NOMO-1 treated with DMSO at 0.1 percent for 48 hours (cell line): ENCODE results near the gene MIPOL1.
A peak's percentile ranks its signal among the peaks of the same experiment; 100 is the strongest.

ENCODE experiments used
- DNase-seq: peaks from one replicate; lab custom pipeline; 2025; ENCODE audit not compliant: unreplicated experiment; lab: John Stamatoyannopoulos, UW

Gene MIPOL1

DNA sequence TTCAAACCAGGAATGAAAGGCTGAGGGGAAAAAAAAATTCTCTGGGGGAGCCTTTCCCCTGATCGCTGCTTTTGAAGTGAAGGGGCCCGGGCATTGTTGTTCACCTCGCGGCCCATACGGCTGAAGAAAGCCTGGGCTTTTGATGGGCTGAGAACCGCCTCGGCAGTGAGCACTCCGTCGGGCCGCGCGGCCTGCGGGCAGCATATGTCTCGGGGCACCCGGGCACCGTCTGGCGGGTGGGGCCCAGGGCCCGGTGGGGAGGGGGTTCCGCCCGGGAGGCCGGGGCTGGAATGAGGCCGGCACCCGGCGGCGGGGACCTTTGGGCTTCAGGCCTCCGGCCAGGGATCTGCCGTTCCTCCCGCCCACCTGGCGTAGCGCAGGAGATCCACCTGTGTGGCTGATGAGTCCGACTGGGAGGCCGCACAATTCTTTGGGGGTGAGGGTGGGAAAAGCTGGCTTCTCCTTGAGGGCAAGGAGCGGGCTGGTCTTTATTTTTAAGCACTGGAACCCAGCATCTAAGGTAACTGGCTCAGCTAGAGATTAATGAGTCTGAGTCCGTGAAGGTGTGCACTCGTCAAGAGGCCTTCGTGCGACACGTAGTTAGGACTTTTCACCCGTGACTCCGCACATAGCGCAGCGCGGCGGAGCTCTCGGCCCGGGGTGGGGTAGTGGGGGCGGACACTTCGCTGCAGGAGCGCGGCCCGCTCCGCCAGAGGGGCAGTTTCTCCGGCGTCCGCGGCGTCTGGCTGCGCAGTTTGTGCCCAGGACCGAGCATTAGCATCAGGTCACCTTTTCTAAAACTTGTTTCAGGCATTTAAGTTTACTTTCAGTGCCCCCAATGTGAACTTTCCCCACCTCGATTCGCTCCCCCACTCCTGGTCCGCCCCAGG, 386.7 kb downstream of the MIPOL1 start:
- no peak for DNase-seq

DNA sequence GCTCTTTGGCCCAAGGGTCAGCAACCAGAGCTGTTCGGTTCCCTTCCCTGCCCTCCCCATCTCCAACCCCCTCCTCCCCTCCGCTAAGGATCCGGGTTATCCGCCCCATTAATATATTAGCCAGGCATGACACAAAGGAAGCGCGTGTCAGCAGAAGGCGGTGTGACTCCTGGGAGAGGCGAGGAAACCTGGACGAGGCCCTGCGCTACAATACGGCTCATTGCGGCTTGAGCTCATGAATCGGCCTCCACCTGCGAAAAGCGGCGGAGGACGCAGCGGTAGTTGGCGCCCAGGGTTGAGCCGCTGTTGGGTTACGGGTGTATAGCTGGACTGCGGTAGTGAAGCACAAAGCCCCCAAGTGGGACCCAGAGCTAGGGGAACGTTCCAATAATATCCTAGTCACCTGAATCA, 387.4 kb downstream of the MIPOL1 start:
- DNase-seq: no peak

GRCh38 chr14:37585971-37586796, 388.4 kb downstream of the MIPOL1 start:
- DNase-seq: no peak

DNA sequence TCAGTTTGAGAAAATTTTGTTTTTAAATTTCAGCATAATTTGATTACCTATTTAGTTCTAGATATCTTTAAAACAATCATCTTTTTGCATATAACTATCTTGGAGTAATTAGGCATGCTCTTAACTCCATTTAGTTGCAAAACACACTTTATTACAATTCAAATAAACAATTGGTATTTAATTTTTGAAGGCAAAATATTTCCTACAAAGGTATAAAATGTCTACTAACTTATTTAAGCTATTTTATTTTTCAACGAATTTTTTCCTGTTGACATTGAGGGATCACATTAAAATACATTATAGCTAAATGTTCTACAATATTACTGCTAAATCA, 389.0 kb downstream of the MIPOL1 start:
- no peak for DNase-seq

DNA sequence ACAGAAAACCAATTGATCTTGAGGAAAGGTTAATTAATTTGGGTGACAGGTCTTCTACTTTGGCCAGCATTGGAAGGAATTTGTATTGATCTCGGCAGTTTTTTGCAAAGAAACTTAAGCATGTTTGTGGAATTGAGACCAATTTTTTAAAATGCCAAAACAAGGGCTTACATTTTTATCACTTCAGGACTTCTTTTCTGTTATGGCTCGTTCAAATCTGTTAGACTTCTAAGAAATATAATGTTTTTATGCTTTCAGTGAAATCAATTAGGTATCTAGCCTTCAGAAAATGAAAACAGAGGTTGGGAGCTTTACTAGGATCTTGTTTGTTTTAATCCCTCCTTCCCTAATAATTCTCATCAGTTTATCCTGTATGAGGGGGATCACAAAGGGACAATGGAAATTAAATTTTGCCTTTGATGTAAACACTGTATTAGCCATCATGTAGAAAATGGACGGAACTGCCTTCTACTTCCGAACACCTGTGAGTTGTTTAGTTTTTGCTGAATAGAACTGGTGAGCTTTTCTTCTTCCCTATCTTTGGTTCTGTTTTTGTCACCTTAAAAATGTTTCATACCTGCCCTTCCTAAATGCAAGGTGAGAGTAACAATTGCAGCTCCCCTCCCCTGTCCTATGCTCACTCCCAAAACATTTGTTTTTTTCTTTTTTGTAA, 389.5 kb downstream of the MIPOL1 start:
- no peak for DNase-seq

DNA sequence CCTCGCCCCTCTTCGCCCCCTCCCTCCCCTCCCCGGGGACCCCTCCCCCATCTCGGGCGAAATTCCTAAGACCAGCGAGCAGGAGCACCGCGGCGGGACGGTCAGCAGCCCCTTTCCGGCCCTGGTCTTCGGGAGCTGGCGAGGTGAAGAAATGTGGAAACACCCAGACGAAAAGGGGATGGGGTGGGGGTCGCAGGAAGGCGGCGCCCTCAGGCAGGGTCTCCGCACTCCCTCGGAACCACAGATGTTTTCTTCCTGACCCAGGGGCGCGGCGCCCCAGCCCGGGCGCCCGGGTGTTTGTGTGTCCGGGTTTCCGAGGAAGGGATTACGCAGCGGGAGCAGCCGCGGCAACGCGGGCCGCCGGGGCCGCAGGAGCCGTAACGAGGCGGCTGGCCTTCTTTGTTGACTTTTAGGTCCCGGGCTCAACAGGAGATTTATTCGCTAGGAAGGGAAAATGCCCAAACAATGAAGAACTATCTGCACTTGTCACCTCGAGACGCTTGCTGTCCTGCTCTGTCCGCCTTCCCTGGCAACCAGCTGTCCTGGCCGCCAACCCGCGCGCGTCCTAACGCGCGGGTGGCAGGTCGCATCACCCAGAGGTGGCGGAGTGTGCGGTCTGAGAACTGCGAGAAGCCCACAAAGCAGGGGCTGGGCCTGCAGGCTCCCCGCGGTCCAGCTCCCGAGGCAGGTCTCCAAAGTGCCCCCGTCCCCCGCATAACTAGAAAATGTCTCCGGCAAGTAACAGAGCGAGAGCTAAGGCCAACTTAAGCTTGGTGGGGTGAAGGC, 390.3 kb downstream of the MIPOL1 start:
- DNase-seq: no peak

- DNase-seq: no peak
These were observed 390.9 kb downstream of the MIPOL1 start for GRCh38 chr14:37588667-37588955.

- DNase-seq: no peak
These were observed 391.4 kb downstream of the MIPOL1 start for GRCh38 chr14:37588956-37589714.

DNA sequence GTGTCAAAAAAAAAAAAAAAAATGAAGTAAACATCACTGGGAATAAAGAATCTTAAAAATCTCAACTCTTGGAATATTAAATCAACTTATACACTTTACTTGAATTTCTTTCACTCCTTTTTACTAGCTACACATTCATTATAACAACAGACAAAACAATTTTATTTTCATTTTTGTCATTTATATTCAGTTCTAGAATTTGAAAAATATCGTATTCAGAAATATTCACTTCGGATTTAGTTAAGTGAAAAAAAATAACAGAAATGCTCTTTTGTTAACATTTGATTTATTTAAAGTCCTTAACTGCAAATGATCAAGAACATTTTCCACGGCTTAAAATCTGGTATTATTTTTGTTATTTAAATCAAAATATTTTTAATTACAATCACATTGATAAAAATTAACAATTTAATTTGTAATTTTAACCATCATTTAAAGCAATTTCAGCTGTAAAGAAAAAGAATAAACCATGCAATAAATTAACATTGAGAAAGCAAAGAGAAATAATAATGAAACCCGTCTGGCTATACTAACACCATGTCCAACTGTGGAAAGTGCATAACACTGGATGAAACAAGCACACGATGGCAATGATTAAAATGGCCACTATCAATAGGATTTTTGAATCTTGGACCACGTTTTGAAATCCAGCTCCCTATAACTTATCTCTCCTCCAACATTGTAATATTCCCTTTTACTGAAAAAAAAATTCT, 392.1 kb downstream of the MIPOL1 start:
- no peak for DNase-seq

DNA sequence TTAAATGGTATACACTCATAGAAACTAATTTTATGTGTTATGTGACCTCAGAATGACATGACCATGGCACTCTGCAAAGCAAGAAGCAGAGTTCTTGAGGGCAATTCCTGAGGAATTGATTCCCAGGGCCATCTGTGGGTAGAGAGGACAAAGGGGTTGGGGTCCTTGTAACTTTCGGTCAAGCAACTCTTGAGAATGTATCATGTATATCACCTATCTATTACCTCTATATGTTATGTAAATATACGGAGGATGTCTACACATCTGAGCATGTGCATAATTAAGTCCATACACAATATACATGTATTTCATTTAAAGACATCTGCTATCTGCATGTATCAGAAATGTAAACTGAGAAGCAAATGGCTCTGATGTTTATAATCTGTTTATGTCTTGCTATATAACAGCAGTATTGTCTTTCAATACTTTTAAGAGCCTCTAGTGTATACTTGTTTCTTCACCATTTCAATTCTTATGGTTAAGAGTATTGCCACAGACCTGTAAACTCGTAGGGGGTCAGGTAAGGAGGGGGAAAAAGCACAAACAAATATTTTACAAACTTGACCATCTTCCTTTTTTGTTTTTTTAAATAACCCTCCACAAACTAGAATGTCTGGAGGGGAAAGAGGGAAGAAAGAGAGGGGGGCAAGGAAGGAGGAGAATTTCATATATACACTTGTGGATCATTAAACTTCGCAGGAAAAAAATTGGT, 392.8 kb downstream of the MIPOL1 start:
- no peak for DNase-seq

GRCh38 chr14:37591311-37591940, 393.7 kb downstream of the MIPOL1 start:
- DNase-seq: no peak

DNA sequence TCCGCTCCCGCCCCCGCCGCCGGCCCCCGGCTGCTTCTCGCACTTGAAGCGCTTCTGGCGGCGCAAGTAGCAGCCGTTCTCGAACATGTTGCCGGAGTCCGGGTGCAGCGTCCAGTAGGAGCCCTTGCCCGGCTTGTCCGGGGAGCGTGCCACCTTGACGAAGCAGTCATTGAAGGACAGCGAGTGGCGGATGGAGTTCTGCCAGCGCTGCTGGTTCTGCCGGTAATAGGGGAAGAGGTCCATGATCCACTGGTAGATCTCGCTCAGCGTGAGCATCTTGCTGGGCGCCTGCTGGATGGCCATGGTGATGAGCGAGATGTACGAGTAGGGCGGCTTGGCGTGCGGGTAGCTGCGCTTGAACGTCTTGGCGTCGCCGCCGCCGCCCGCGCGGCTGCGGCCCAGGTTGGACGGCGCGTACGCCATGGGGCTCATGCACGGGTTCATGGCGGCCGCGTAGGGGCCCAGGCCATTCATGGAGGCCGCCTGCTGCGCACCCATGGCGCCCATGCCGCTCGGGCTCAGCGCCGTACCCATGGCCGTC, 394.3 kb downstream of the MIPOL1 start:
- no peak for DNase-seq

- no peak for DNase-seq
These were observed 395.0 kb downstream of the MIPOL1 start for GRCh38 chr14:37592482-37593408.

DNA sequence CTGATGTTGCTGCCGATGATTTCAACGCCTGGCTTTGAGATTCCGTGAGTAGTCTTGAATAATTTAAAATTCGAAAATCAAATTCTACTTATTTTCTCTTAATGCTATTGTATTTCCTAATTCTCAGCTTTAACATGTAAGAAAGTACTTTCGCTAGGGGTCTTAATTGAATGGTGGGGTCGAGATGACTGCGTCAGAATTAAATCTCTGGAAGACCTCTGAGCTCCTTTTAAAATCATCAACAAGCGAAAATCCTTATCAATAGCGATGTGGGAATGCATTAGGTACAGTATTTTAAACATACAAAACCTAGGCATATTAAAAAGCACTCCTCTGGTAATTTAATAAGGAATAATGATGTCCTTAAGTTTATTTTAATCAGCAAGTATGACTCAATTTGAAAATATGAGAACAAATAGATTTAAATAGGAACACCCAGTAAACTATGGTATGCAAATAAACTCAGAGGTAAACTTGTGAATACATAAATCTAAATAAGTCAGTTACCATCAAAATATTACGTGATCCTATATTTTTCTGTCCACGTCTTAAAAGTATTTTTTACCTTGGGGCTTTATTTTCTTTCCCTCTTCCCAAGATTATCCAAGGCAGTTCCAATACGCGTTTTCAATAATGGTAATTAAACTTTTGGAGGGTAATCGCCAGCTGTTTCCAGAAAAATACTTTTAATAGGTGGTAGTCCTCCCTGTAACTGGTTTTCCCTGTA, 395.9 kb downstream of the MIPOL1 start:
- no peak for DNase-seq

- DNase-seq: peak; percentile 73
These were observed 396.7 kb downstream of the MIPOL1 start for GRCh38 chr14:37594238-37594970.
